GM21447 (cell line): ENCODE data around the gene SPATC1L.
"Not testable (repeated sequence)": the region's sequence is repeated elsewhere in the genome, so short reads cannot be mapped to it uniquely, and the experiment has no call there.

ENCODE experiments used
- ATAC-seq: cut with Tn5 transposase; IDR thresholded peaks from one replicate; pipeline ENCODE4 v1.9.1; 2021; ENCODE audit not compliant: unreplicated experiment

The SPATC1L gene

DNA sequence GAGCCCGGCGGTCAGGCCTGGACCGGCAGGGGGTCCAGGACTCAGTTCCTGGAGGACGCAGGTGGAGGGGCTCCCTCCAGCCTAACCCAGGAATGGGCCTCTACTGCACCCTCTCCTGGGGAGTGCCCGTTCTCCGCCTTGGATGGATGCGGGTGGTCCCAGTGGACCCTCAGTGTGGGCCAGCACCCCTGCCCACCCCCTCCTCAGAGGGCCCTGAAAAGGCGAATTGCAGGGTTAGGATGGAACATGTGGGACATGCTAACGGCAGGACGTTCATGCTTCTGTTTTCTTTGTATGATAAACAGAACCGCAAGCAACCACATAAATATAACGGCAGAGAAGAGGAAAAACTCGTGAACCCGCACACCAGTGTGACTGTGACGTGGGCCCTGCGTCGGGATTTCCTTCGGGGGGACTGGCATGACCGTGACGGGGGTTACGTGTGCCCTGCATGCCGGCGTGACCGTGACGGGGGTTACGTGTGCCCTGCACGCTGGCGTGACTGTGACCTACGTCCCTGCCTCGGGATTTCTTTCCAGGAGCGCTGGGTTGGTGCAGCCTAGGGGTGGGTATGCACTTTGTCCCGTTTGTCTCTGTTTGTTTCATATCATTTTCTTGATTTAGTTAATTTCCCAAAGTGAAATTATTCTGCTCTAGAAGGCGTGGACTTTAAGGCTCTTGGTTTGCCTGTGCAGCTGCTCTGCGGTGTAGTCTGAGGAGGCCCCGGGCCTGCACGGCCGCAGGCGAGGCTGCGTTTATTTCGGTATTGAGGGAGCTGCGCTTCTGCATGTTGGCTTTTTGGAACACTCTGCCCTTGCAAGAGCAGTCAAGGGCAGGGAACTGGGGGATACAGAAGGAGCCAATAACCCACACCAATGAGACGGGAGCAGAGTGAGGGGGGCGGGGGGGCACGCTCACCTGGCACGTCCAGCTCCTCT is 32.0 kb downstream of the SPATC1L start:
- no peak for ATAC-seq

DNA sequence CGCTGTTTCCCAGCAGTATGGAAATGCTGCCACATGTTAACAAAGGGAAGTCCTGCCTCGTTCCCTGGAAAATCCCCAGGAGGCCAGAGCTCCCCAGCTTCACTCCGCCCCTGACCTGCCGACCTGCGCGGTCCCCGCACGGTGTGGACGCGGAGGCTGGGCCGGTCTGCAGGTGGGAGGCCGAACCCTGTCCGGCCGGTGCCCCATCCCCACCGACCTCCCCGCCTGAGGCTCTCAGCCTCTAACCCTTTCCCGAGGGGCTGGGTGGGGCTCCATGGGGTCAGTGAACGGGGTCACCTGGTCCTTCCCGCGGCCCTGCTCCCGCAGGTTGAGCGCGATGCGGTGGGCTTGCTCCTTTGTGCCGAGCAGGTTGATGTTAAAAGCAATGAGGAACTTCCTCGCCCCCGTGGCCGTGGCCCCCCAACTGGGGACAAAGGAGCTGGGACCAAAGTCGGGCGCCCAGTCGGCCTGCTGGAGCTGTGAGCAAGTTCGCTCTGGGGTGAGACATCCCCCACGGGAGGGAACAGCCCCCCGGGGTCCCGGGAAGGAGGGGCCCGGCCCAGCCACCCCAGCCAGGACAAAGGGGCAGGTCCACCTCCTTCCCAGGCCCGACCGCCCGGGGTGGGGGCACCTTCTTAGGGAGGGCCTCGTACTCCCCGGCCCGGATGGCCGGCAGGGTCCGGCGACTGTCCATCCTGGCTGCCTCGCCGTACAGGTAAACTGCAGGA is 32.8 kb downstream of the SPATC1L start:
- no peak for ATAC-seq

DNA sequence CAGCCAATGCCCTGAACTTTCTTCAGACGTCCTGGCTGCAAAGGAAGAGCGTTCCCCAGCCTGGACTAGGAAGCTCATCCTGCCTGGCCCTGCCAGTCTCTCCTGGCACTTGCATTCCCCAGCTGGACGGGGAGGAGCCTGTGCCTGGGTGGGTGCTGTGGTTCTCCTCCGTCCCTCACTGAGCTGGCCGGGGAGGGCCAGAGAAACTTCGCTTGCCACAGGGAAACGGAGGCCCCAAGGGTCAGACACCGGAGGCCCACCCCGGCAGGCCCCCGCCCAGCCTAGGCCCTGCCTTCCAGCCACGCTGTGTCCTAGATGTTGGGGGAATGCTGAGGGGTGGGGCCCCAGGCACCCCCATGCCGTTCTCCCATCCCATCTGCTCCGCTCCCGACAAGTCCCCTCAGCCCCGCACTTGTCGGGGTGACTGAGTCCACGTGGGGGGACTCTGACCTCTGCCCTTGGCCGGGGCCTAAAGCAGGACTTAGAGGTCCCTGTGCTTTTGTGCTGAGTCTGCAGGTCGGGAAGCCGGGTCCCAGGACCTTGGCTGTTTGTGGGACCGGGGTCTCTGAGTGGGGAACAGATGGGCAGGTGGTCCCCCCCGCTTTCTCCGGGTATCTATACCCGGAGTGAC is 33.7 kb downstream of the SPATC1L start:
- no peak for ATAC-seq

DNA sequence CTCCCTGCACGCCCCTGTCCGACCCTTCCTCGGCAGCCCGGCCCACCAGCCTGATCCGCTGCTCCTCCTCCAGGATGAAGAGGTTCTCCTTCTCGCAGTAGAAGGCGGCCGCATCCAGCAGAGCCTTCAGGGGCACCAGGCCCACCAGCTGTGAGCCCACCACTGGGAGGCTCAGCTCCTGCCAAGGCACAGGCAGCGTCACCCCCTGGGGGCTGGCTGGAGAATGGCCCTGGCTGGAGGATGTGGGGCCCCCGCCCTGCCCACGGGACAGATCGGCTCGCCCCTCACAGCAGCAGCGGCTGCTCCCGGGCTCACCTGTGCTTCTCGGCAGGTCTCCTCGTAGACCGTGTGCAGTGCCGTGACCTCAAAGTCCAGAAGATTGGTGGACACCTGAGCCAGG is 34.2 kb downstream of the SPATC1L start:
- no peak for ATAC-seq

DNA sequence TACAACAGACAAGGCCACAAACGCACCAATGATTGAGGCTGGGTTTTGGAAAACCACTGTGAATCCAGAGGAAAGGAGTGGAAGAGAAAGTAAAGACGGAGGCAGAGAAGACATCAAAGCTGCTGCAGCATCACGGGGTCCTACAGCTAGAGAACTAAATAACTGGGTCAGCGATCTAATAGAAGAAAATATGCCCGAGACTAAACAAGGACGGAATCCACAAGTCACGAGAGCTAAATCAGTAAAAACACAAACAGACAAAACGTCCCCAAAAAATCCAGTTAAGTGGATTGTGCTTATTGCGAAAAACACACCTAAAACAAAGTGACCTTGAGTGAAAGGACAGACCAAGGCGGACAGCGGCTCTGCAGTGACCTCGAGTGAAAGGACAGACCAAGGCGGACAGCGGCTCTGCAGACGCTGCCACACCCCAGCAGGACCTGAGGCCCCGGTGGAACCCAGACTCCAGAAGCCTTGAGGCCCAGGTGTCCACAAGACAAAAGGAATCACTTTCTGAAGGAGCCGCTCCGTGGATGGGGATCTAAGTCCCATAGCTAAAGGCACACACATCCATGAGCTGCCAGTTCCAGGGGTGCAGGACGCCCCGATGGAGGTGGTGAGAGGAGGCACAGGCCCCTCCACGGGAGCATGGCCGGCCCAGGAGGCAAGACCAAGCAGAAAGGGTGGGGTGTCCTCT is 34.9 kb downstream of the SPATC1L start:
- no peak for ATAC-seq

DNA sequence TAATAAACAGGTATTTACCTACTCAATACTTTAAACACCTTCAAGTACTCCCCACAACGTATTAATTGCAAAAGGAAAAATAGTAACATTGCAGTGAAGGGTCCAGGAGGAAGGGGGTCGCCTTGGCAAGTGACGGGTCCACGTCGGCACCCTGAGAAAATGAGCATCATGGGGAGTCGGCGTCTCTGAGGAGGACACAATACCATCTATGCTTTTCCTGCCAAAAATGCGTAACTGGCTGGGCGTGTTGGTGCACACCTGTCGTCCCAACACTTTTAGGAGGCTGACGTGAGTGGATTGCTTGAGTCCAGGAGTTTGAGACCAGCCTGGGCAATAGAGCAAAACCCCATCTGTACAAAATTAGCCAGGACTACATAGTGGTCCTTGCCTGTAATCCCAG is 36.2 kb downstream of the SPATC1L start:
- no peak for ATAC-seq

DNA sequence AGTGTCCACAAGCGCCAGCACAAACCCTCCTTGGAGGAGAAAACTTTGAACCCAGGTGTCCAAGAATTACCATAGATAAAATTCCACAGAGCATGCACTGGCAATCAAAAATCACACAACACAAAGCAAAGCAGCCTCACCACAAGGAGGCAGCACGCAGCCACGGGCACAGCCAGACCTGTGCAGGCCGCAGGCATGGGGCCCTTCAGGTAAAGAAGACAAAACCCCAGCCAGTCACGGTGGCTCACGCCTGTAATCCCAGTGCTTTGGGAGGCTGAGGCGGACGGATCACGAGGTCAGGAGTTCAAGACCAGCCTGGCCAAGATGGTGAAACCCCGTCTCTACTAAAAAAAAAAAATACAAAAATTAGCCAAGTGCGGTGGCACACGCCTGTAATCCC is 36.8 kb downstream of the SPATC1L start:
- not testable (repeated sequence) for ATAC-seq

DNA sequence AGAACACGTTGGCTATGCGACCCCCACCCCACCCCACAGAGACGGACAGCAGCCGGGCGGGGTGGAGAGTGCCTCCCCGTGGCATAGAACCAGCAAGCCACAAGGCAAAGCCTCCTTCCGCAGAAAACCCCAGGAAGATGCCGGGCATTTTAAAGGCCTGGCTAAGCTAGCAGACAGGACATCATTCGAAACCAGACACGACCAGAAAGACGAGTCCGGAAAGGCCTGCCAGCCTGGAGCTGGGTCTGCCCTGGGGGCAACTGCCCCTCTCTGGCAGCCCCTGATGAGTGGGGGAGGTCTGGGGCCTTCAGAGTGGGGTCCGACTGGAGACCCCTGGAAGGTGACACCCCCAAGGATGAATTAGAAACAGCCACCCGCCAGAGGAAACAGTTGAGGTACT is 37.4 kb downstream of the SPATC1L start:
- ATAC-seq: no peak

DNA sequence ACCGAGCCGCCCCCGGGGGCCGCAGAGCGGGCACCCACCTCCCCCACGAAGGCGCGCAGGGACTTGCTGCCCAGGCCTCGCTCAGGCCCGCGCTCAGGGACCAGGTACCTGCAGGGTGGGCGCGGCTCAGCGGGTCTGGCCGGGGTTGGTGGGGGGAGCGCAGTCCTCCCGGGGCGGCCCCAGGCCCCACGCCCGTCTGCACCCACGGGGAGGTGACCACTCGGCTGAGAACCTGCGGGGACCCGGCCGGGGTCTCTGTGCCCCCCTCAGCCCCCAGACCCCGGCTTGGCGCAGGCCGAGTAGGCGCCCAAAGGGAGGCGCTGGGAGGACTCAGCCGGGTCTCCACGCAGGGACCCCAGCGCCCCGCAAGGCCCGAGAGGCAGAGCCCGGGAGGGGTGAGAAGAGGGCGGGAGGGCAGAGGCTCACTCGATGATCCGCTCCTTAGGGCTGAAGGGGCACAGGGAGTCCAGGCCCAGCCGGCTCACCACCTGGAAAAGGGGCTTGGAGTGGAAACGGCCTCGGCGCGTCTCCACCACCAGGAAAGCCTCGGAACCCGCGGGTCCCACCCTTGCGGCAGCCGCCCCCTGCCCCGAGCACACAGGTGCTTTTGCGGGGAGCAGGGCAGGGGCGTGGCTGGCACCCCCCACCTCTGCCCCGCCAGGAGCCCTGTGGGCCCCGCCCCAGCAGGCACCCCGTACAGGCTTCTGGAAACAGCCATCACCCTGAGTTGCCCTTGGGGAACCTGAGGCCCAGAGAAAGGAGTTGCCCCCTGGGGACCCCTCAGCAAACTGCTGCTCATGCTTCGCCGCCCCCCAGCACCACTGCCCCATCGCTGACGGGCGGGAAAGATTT is 38.2 kb downstream of the SPATC1L start:
- ATAC-seq: no peak

DNA sequence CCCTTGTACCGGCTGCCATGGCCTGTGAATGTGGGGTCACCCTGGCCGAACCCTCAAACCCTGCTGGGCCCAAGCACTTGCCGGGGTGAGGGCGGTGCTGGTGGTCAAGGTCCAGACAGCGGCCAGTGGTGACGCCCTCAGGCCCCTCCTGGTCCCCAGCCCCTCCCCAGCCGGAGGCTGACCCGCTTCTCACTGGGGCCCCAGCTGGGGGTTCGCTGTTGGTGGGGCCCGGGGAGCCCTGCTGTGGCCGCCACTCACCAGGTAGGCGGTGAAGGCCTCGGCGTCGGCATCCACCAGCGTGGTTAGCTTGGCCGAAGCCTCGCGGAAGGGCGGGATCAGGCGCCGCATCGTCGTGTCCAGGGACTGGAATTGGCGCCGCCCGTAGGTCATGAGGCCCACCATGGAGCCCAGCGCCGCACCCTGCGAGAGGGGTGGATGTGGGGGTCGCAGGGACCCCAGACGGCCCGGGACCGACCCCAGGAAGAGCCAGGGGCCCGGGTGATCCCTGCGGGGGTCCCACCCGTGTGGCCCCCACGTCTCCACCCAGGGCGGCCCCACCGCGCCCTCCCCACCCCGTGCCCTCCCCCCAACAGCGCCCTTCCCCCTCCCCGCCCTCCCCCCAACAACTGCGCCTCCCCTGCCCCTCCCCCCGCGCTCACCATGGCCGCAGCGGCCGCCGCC is 39.0 kb downstream of the SPATC1L start:
- no peak for ATAC-seq

DNA sequence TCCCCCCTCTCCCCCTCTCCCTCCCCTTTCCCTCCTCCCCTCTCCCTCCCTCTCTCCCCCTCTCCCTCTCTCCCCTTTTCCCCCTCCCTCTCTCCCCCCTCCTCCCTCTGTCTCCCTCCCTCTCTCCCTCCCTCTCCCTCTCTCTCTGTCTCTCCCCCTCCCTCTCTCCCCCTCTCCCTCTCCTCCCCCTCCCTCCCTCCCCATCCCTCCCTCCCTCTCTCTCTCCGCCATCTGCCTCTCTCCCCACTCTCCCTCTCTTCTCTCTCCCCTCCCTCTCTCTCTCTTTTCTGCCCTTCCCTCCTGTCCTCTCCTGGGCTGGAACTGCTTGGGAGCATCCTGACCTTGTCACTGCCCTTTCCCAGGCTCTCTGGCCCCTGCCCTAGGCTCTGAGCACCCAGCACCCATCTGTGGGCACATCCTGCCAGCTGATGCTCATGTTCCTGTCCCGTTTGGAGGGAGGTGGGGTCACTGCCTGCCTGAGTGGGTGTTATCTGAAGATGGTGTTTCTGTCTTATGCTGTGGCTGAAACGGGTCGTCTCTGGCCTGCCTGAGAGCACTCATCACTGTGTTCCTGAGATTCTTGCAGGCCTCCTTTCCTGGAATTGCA is 39.7 kb downstream of the SPATC1L start:
- no peak for ATAC-seq

DNA sequence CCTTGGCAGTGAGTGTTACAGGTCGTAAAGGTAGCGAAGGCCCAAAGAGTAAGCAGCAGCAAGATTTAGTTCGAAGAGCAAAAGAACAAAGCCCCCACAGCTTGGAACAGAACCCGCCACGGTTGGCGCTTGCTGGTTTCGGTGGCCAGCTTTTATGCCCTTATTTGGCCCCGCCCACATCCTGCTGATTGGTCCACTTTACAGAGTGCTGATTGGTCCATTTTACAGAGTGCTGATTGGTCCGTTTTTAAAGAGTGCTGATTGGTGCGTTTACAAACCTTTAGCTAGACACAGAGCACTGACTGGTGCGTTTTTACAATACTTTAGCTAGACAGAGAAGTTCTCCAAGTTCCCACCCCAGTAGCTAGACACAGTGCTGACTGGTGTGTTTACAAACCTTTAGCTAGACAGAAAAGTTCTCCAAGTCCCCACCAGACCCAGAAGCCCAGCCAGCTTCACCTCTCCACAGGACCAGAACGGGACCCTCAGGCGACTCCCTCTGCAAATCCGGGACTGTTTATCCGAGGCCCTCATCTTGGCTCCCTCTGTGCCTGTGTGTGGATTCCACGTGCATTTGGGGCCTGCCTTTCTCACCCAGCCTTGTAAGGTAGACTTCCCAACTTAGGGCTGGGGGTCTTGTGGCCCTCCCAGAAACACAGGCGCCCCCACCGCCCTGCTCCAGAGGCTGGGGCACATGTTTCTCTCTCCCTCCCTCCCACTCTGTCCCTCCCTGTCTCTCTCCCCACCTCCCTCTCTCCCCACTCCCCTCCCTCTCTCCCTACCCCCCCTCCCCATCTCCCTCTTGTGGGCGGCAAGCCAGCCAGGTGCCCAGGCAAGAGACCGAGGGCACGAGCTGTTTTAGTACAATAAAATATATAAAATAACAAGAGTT is 41.4 kb downstream of the SPATC1L start:
- no peak for ATAC-seq

DNA sequence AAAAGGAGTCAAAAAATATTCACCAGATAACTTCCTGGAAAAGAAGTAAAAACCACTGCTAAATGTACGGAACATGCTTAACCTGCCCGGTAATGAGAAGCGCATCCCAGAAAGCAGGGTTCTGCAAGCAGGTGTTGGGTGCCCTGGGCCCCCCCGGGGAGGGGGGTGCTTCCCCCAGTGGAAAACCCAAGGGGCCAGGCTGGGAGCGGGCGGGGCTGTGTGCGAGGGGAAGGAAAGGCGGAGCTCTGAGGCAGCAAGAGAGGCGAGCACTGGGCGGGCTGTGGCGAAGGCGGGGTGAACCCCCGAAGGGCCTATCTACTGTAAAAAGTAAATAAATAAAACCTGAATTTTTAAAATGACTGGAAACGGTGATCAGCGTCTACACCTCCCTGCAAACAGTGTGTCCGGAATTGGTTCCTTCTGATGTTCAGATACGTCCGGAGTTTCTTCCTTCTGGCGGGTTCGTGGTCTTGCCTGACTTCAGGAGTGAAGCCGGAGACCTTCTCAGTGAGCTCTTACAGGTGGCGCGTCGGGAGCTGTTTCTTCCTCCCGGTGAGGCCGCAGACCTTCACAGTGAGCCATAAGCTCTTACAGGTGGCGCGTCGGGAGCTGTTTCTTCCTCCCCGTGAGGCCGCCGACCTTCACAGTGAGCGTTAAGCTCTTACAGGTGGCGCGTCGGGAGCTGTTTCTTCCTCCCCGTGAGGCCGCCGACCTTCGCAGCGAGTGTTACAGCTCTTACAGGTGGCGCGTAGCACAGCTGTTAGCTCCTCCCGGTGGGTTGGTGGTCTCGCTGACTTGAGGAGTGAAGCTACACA is 42.3 kb downstream of the SPATC1L start:
- ATAC-seq: no peak

DNA sequence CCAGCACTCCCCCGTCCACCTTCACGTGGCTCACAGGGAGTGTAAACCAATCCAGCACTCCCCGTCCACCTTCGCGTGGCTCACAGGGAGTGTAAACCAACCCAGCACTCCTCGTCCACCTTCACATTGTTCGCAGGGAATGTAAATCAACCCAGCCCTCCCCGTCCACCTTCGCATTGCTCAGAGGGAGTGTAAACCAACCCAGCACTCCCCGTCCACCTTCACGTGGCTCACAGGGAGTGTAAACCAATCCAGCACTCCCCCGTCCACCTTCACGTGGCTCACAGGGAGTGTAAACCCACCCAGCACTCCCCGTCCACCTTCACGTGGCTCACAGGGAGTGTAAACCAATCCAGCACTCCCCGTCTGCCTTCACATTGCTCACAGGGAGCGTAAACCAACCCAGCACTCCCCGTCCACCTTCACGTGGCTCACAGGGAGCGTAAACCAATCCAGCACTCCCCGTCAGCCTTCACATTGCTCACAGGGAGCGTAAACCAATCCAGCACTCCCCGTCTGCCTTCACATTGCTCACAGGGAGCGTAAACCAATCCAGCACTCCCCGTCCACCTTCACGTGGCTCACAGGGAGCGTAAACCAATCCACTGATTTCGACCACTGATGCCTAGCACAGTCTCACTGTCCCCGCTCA is 43.8 kb downstream of the SPATC1L start:
- not testable (repeated sequence) for ATAC-seq

DNA sequence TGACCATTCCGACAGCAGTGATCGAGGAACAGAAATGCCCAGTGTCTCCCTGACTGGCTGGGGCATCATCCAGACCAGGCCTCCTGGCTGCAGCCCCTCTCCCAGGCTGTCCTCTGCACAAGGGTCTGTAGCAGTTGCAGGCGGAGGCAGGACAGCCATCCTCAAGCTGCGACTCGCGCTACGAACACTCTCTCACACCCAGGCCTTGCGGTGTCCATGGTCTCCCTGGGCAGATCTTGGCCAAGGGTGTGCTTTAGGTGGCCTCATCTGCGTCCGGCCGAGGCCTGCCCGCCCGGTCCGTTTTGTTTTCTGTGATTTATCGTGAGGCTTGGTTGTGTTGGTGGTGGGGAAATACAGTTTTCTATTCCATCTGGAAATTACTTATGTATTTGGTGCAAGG is 44.6 kb downstream of the SPATC1L start:
- no peak for ATAC-seq

DNA sequence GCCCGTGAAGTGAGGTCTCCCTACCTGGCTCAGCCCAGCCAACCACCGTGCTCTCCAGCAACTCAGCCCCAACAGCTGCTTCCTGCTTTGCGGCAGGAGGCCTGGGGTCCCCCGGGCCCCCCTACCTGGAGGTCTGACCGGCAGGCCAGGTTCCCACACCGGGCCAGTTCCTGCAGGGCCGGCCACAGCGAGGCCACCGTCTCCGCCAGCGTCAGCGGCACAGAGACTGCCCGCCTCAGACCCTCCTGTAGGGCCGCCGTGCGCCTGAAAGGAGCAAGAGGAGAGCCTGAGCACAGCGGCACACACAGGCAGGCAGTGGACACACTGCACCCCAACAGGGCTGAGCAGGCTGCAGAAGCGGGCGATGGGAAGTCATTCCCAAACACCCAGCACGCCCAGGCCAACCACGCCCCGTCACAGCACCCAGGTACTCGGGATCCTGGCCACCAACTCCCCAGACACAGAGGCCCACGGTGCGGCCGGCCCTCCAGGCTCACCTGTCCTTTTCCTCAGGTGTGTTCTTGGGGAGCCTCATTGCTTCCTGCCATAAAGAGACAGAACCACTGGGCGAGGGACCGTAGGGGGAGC is 45.8 kb downstream of the SPATC1L start:
- no peak for ATAC-seq

DNA sequence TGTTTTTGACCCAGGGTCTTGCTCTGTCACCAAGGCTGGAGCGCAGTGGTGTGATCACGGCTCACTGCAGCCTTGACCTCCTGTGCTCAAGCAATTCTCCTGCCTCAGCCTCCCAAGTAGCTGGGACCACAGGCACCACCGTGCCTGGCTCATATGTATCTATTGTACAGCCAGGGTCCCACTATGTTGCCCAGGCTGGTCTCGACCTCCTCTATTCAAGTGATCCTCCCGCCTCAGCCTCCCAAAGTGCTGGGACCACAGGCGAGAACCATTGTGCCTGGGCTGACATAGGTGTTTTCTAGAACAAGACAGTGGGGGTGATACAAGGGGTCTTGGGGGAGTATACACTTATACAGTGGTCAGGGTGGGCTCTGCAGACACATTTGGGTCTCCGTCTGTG is 46.4 kb downstream of the SPATC1L start:
- ATAC-seq: no peak
